ENCODE measurements around the gene ZNF423. TPM values are rescaled to one million over a fixed set of nuclear protein-coding genes. Genes with fewer than 3 reads are reported as not detected.

ZNF423 gene
- total RNA-seq, 1 donor, result 11.6 TPM

DNA sequence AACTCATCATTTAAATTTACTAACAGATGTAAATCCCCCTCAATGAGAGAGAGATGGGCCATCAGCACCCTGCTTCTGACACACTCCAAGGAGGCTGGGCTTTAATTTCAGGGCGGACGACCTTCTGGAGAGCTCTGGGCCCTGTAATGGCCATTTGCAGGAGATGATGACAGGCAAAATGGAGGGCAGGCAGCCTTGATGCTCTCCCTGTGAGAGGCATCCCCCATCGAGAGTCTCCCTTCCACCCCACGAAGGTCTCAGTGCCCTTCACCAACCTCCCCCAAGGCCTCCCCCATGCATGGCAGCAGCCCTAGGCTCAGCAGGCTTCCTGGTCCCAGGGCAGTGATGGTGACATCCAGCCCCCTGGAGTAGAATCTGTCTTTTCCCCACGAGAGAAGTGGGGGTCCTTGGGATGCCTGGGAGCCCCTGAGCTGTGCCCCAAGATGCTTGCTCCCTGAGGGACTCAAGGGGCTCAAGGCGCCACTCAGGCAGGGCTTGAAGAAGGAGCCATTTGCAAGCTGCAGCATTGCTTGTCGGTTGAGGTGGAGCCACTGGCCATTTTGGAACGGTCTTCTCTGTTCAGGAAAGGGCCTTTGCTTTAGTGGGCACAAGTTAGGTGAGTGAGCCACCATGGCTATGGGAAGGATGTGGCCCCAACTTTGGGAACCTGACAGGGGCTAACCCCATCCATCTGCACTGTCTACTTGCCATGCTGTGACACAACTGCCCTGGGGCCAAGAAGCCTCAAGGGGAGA lies 399.7 kb downstream of the ZNF423 start:
- Histone ChIP-seq H3K27ac (ENCODE audit: low read depth, low read length) (no peak overlapping the region), H3K9me3 (ENCODE audit: low read depth, low read length) (no peaks in the 10 kb centered on the region), H3K27me3 (ENCODE audit: insufficient read depth, low read length) (no peaks in the 10 kb centered on the region), H3K4me3 (ENCODE audit: insufficient read depth, low read length) (no peak overlapping the region), H3K4me1 (ENCODE audit: insufficient read depth, low read length) (no peaks in the 10 kb centered on the region), H3K4me2 (ENCODE audit: insufficient read depth, low read length) (no peak overlapping the region), H3K79me2 (ENCODE audit: insufficient read depth, low read length) (no peaks in the 10 kb centered on the region), H3K36me3 (ENCODE audit: insufficient read depth, low read length) (no peaks in the 10 kb centered on the region), H2AFZ (ENCODE audit: low read length) (no peak overlapping the region), H4K20me1 (ENCODE audit: insufficient read depth, low read length) (no peaks in the 10 kb centered on the region)
- DNase-seq (ENCODE audit: insufficient read length, low spot score, missing footprints), result no peak
- TF ChIP-seq, protein P1, sequence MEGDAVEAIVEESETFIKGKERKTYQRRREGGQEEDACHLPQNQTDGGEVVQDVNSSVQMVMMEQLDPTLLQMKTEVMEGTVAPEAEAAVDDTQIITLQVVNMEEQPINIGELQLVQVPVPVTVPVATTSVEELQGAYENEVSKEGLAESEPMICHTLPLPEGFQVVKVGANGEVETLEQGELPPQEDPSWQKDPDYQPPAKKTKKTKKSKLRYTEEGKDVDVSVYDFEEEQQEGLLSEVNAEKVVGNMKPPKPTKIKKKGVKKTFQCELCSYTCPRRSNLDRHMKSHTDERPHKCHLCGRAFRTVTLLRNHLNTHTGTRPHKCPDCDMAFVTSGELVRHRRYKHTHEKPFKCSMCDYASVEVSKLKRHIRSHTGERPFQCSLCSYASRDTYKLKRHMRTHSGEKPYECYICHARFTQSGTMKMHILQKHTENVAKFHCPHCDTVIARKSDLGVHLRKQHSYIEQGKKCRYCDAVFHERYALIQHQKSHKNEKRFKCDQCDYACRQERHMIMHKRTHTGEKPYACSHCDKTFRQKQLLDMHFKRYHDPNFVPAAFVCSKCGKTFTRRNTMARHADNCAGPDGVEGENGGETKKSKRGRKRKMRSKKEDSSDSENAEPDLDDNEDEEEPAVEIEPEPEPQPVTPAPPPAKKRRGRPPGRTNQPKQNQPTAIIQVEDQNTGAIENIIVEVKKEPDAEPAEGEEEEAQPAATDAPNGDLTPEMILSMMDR (IDR thresholded peaks at IDR 0.05; ENCODE audit: extremely low read depth, low read depth, low read length), result no peak

DNA sequence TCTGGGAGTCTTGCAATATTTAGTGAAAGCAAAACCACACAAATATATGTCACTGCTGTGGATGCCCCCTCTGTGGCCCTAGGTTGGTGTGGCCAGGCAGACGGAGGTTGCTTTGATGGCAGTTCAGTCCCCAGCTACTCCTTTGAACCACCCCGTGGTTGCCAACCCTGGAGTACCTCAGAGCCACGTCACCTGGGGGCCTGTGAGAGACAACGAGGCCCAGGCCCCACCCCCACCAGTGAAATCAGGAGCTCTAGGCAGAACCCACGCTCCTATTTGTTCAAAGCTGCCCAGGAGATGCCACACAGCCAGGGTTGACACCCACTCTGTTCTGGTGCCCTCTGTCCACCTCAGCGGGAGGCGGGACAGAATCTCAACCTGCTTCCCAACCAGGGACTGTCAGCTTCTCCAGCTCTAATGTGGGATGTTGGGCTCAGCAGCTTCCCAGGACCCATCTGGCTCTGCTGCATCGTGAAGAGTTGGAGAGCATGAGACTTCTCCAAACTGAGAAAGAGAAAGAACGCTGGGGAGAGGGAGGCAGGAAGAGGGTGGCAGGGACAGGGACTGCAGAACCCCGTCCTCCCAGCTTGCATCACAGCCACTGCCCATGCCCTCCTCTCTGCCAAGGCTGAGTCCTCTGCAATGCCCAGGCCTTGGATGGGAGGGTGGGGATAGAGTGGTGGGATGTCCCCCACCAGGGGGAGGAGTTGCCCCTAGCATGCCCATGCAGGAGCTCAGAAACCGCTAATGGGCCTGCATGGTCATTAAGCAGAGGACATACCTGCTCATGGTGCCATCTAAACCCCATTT lies 400.5 kb downstream of the ZNF423 start:
- no peak overlapping the region for H3K27ac ChIP-seq (ENCODE audit: low read depth, low read length)

GRCh38 chr16:49454426-49455180 lies 401.3 kb downstream of the ZNF423 start:
- Histone ChIP-seq H2AFZ (ENCODE audit: low read length) (no peak overlapping the region), H3K9me3 (ENCODE audit: low read depth, low read length) (no peaks in the 10 kb centered on the region), H3K36me3 (ENCODE audit: insufficient read depth, low read length) (no peaks in the 10 kb centered on the region), H4K20me1 (ENCODE audit: insufficient read depth, low read length) (no peaks in the 10 kb centered on the region), H3K4me1 (ENCODE audit: insufficient read depth, low read length) (no peaks in the 10 kb centered on the region), H3K4me2 (ENCODE audit: insufficient read depth, low read length) (no peak overlapping the region), H3K4me3 (ENCODE audit: insufficient read depth, low read length) (no peak overlapping the region), H3K27me3 (ENCODE audit: insufficient read depth, low read length) (no peaks in the 10 kb centered on the region), H3K27ac (ENCODE audit: low read depth, low read length) (no peak overlapping the region), H3K79me2 (ENCODE audit: insufficient read depth, low read length) (no peaks in the 10 kb centered on the region)
- TF ChIP-seq, protein P1 (IDR thresholded peaks at IDR 0.05; ENCODE audit: extremely low read depth, low read depth, low read length), result no peak
- no peak for DNase-seq (ENCODE audit: insufficient read length, low spot score, missing footprints)

More for the DNA sequence above, 400.5 kb downstream of the ZNF423 start:
- TF ChIP-seq, protein P1 (IDR thresholded peaks at IDR 0.05; ENCODE audit: extremely low read depth, low read depth, low read length), result no peak
- no peak overlapping the region for H3K4me2 ChIP-seq (ENCODE audit: insufficient read depth, low read length)
- no peaks in the 10 kb centered on the region for H3K4me1 ChIP-seq (ENCODE audit: insufficient read depth, low read length)
- H3K79me2 ChIP-seq (ENCODE audit: insufficient read depth, low read length), result no peaks in the 10 kb centered on the region
- H3K9me3 ChIP-seq (ENCODE audit: low read depth, low read length), result no peaks in the 10 kb centered on the region
- no peak for DNase-seq (ENCODE audit: insufficient read length, low spot score, missing footprints)
- H3K36me3 ChIP-seq (ENCODE audit: insufficient read depth, low read length), result no peaks in the 10 kb centered on the region
- no peaks in the 10 kb centered on the region for H4K20me1 ChIP-seq (ENCODE audit: insufficient read depth, low read length)
- no peak overlapping the region for H2AFZ ChIP-seq (ENCODE audit: low read length)
- H3K27me3 ChIP-seq (ENCODE audit: insufficient read depth, low read length), result no peaks in the 10 kb centered on the region
- H3K4me3 ChIP-seq (ENCODE audit: insufficient read depth, low read length), result no peak overlapping the region
